ENCODE measurements around the gene MBD3. TPM values are rescaled to one million over a fixed set of nuclear protein-coding genes. Genes with fewer than 3 reads are reported as not detected.

MBD3 gene
- total and polyA plus RNA-seq, 2 experiments from 2014 or later = 66.6 to 84.5 TPM

DNA sequence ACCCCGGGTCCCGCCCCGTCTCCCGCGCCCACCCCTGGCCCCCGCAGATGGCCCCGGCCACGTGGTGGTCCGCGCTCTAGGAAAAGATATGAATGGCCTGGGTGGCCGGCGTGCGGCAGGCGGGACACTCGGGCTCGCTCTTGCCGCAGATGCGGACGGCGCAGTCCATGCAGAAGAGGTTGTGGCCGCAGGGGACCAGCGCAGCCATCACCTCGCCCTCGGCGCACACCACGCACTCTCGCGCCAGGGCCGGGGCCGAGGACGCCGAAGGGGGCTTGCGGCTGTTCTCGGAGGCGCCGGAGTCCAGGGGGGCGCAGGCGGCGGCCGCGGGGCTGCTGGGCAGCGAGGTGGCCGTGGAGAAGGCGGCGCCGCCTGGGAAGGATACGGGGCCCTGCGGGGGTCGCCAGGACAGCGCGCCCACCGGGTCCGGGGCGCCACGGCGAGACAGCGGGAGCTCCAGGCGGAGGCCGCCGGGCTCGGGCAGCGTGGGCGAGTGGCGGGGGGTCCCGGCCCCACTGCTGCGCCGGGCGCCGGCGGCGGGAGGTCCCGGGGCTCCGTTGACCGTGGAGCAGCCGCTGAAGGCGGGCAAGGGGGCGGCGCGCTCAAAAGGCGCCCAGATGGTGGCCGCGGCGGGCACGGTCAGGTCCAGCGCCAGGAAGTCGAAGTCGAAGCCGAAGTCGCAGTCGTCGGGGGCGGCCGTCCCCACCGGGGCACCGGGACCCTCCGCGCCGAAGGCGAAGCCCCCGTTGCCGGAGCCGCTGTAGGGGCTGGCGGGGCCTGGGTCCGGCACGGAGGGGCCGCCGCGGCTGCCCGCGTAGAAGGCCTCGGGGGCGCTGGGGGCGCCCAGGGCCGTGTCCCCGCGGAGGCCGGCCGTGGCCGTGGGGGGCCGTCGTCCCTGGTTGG is 36.9 kb downstream of the MBD3 start:
- no peaks in the 10 kb centered on the region for H3K9me3 ChIP-seq (ENCODE audit: low read depth)
- H3K79me2 ChIP-seq = peaks cover 39% of the 10 kb centered on the region
- DNase-seq (ENCODE audit: low spot score) = peak; percentile 4
- TF ChIP-seq, protein P1, sequence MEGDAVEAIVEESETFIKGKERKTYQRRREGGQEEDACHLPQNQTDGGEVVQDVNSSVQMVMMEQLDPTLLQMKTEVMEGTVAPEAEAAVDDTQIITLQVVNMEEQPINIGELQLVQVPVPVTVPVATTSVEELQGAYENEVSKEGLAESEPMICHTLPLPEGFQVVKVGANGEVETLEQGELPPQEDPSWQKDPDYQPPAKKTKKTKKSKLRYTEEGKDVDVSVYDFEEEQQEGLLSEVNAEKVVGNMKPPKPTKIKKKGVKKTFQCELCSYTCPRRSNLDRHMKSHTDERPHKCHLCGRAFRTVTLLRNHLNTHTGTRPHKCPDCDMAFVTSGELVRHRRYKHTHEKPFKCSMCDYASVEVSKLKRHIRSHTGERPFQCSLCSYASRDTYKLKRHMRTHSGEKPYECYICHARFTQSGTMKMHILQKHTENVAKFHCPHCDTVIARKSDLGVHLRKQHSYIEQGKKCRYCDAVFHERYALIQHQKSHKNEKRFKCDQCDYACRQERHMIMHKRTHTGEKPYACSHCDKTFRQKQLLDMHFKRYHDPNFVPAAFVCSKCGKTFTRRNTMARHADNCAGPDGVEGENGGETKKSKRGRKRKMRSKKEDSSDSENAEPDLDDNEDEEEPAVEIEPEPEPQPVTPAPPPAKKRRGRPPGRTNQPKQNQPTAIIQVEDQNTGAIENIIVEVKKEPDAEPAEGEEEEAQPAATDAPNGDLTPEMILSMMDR (IDR thresholded peaks at IDR 0.05; ENCODE audit: poor library complexity) = no peak
- no peak for TF ChIP-seq EZH2 (IDR thresholded peaks at IDR 0.05; ENCODE audit: borderline replicate concordance)
- no peak for TF ChIP-seq EZH2phosphoT487 (IDR thresholded peaks at IDR 0.05; ENCODE audit: low read depth, severe bottlenecking, unreplicated experiment)
- no peaks in the 10 kb centered on the region for H3K36me3 ChIP-seq (replicated peaks; ENCODE audit: insufficient read depth, low read depth)
- H3K4me3 ChIP-seq = no peak overlapping the region
- 98% methylated on average over 75 of the region's 121 CpGs for WGBS (ENCODE audit: low lambda C conversion rate, missing lambda C conversion rate)
- no peaks in the 10 kb centered on the region for H3K4me1 ChIP-seq (ENCODE audit: insufficient read depth)
- H3K9me2 ChIP-seq (replicated peaks; ENCODE audit: insufficient read depth) = no peaks in the 10 kb centered on the region
- H3K27ac ChIP-seq = no peak overlapping the region
- peaks cover 48% of the 10 kb centered on the region for H4K20me1 ChIP-seq (ENCODE audit: insufficient read depth, poor library complexity, severe bottlenecking)
- no peak overlapping the region for H3K4me2 ChIP-seq
- no peak overlapping the region for H2AFZ ChIP-seq
- H3K27me3 ChIP-seq = no peaks in the 10 kb centered on the region

DNA sequence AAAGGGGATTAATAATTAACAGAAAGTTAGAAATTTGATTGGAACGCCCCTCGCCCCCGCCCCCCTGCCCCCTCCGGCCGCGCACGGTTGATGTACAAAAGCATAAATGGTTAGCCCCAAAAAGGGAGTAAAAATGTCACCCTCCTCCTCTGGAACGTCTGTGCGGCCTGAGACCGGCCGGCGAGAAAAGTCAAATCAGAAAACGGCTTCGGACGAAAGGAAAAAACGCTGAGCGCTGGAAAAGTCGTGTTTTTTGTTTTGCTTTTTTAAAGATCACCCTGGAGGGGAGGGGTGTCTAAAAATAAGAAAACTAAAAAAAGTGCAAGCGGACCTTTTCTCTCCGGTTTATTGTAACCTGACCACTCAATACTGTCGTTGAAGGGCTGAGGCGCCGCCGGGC is 37.7 kb downstream of the MBD3 start:
- no peak for DNase-seq (ENCODE audit: low spot score)

DNA sequence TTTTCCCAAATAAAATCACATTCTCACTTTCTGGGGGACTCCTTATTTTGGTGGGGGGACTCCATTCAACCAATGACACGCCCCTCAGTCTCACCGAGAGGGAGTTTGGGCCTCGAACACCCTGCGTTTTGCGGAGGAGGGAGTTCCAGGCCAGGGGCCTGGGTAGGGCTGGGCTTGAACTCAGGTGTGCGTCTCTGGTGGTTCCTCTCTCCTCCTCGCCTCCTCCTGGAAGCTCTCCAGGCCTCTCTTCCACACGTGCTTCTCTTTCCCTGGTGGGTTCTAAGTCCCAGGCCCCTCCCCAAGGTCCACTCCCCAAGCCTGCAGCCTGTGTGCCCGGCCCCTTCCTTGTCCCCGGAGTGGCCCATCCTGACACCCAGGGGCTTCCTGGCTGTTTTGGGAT is 39.2 kb downstream of the MBD3 start:
- Histone ChIP-seq H3K79me2 (peaks cover 16% of the 10 kb centered on the region), H3K4me2 (no peak overlapping the region), H4K20me1 (ENCODE audit: insufficient read depth, poor library complexity, severe bottlenecking) (peaks cover 25% of the 10 kb centered on the region), H3K27ac (no peak overlapping the region), H3K36me3 (replicated peaks; ENCODE audit: insufficient read depth, low read depth) (no peaks in the 10 kb centered on the region), H3K9me3 (ENCODE audit: low read depth) (no peaks in the 10 kb centered on the region), H3K4me1 (ENCODE audit: insufficient read depth) (no peaks in the 10 kb centered on the region), H3K27me3 (no peaks in the 10 kb centered on the region), H3K4me3 (no peak overlapping the region), H3K9me2 (replicated peaks; ENCODE audit: insufficient read depth) (no peaks in the 10 kb centered on the region), H2AFZ (no peak overlapping the region)
- WGBS (ENCODE audit: low lambda C conversion rate, missing lambda C conversion rate) = 91% methylated on average over 10 of the region's 10 CpGs
- no peak for DNase-seq (ENCODE audit: low spot score)
- TF ChIP-seq EZH2phosphoT487 (IDR thresholded peaks at IDR 0.05; ENCODE audit: low read depth, severe bottlenecking, unreplicated experiment) (no peak), EZH2 (IDR thresholded peaks at IDR 0.05; ENCODE audit: borderline replicate concordance) (no peak)
- TF ChIP-seq, protein P1 (IDR thresholded peaks at IDR 0.05; ENCODE audit: poor library complexity) = no peak

More for the DNA sequence above, 37.7 kb downstream of the MBD3 start:
- Histone ChIP-seq H3K27me3 (no peaks in the 10 kb centered on the region), H2AFZ (no peak overlapping the region), H3K4me3 (no peak overlapping the region), H4K20me1 (ENCODE audit: insufficient read depth, poor library complexity, severe bottlenecking) (peaks cover 41% of the 10 kb centered on the region), H3K27ac (no peak overlapping the region), H3K4me2 (no peak overlapping the region), H3K4me1 (ENCODE audit: insufficient read depth) (no peaks in the 10 kb centered on the region), H3K9me2 (replicated peaks; ENCODE audit: insufficient read depth) (no peaks in the 10 kb centered on the region), H3K79me2 (peaks cover 32% of the 10 kb centered on the region), H3K9me3 (ENCODE audit: low read depth) (no peaks in the 10 kb centered on the region), H3K36me3 (replicated peaks; ENCODE audit: insufficient read depth, low read depth) (no peaks in the 10 kb centered on the region)
- WGBS (ENCODE audit: low lambda C conversion rate, missing lambda C conversion rate) = 96% methylated on average over 20 of the region's 24 CpGs
- TF ChIP-seq, protein P1 (IDR thresholded peaks at IDR 0.05; ENCODE audit: poor library complexity) = no peak
- TF ChIP-seq EZH2phosphoT487 (IDR thresholded peaks at IDR 0.05; ENCODE audit: low read depth, severe bottlenecking, unreplicated experiment) = no peak
- TF ChIP-seq EZH2 (IDR thresholded peaks at IDR 0.05; ENCODE audit: borderline replicate concordance) = no peak
